Measurements from ENCODE around the gene CNBD2.
"Not testable (repeated sequence)": the region's sequence is repeated elsewhere in the genome, so short reads cannot be mapped to it uniquely, and the experiment has no call there.

Gene CNBD2

DNA sequence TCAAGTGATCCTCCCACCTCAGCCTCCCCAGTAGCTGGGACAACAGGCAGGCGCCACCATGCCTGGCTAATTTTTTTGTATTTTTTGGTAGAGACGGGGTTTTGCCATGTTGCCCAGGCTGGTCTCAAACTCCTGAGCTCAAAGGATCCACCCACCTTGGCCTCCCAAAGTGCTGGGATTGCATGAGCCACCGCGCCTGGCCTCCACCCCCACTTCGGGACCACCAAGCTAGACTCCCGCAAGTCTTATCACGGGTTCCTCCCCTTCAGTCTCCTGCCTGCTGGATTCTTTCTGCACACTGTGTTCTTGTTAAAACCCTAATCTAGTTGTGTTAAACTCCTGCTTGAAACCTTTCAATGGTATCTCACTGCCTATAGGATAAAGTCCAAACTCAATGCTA is 57.7 kb downstream of the CNBD2 start:
- not testable (repeated sequence) for DNase-seq (ENCODE audit: low spot score)

DNA sequence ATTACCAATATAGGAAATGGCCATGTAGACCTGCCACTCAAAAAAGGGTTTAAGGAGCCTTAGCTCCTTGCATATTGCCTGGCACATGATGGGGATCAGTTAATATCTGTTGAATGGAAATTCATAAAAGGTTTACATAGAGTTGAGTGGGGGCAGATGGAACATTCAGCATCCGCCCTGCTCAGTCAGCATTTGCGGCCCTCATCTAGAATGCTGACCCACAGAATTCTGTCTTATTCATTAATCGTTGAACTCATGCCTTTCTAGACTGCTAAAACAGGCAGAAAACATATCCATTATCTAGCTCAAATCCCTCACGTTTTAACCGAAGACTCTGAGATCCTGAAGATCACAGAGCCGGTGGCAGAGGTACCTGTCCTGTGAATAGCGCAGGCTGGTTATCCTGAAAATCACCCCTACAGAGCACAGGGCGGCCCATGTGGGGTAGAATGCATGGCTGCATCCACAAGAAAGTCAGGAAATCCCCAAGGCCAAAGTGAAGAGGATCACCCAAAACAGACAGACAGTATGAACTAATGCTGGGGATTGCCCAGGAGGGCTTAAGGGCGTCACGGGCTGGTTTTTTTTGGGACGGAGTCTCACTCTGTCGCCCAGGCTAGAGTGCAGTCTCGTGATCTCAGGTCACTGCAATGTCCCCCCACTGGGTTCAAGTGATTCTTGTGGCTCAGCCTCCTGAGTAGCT is 59.9 kb downstream of the CNBD2 start:
- DNase-seq (ENCODE audit: low spot score) = no peak

DNA sequence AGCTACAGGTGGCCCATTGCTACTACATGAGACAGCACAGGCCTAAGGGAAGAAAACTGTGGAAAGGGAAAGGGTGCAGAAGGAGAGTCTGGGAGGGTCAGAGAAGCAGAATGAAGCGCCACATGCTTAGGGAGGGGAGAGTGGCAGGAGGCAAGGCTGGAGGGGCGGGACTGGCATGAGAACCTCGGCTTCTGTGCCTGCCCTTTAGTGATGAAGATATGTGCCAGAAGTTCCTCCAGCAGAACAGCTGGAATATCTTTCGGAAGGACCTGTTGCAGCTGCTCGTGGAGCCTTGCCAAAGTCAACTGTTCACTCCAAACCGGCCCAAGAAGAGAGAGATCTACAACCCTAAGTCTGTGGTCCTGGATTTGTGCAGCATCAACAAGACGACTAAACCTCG is 61.8 kb downstream of the CNBD2 start:
- no peak for DNase-seq (ENCODE audit: low spot score)

DNA sequence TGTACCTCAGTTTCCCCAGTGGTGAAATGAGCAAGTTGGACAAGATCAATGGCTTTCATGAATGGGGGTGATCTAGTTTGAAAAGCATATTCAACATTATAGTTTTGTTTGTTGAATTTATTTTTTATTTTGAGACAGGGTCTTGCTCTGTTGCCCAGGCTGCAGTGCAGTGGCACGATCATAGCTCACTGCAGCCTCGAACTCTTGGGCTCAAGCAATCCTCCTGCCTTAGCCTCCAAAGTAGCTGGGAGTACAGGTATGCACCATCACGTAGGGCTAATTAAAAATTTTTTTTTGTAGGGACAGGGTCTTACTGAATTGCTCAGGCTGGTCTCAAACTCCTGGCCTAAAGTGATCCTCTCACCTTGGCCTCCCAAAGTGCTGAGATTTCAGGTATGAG is 63.4 kb downstream of the CNBD2 start:
- DNase-seq (ENCODE audit: low spot score) = no peak

DNA sequence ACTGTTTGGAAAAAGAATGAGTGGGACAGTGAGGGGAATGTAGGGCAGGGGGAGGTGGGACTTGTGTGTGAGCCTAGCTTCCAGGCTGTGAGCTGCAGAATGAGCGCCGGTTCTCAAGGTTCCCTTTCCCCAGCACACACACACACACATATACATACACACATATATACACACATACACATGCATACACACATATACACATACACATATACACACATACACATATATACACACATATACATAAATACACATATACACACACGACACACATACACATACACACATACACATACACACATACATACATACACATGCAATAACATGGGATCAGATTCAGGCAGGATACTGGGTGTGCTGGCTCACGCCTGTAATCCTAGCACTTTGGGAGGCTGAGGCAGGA is 66.5 kb downstream of the CNBD2 start:
- DNase-seq (ENCODE audit: low spot score) = no peak

DNA sequence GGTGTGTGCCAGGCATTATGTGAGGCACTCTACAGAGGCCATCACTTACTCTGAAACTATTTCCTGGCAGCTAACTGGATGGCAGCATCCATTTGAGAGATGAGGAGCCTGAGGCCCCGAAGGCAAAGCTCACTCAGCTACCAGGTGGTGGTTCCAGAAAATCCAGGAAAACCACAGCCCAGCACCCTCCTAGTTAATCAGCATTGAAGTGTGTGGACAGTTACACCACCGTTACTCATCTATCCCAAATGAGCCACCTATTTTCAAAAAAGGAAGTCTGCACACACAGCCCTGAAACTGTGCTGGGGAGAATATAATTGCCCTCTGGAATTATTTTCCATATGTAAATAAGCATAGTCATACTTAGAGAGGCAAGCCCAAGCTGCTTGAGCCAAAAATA is 67.4 kb downstream of the CNBD2 start:
- DNase-seq (ENCODE audit: low spot score) = no peak

DNA sequence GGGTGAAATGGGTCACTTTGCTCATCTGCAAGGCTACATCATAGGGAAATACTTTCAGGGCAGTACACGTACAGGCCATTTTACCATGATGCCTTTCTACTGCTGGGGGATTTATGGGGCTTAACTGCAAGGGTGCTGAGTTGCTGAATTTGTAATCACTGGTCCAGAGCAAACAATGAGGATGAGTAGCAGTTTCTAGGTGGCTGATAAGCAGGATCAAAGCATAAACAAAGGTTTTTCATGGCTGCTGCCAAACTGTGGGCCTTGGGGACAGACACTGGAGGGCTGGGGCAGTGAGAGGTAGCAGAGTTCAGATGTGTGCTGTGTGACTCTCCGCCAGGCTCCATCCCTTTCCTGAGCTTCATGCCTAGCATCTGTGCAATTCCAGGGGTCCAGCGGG is 68.3 kb downstream of the CNBD2 start:
- DNase-seq (ENCODE audit: low spot score) = no peak

DNA sequence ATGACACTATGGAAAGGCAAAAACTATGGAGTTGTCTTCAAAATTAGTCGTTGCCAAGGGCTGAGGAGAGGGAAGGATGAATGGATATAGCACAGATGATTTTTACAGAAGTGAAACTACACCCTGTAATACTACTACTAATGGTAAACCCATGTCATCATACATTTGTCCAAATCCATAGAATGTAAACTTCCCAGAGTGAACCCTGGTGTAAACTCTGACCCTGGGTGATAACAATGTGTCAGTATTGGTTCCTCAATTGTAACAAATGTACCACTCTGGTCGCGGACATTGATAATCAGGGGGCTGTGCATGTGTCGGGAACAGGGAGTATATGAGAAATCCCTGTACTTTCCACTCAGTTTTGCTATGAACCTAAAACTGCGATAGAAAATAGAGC is 72.2 kb downstream of the CNBD2 start:
- DNase-seq (ENCODE audit: low spot score) = no peak

DNA sequence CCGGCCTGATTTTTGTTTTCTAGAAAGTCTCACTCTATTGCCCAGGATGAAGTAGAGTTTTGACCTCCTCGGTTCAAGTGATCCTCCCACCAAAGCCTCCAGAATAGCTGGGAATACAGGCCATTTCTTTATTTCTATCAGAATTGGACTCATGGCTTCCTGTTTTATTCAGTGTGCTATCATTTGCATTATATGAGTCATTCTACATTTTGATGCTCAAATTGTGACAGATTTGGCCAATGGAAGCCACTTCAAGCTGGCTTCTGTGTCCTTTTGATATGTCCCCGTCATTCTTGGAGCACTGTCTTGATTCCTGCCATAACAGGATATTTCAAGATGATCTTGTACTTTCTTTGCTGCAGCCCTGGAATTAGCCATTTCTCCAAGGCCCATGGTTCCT is 75.1 kb downstream of the CNBD2 start:
- no peak for DNase-seq (ENCODE audit: low spot score)

DNA sequence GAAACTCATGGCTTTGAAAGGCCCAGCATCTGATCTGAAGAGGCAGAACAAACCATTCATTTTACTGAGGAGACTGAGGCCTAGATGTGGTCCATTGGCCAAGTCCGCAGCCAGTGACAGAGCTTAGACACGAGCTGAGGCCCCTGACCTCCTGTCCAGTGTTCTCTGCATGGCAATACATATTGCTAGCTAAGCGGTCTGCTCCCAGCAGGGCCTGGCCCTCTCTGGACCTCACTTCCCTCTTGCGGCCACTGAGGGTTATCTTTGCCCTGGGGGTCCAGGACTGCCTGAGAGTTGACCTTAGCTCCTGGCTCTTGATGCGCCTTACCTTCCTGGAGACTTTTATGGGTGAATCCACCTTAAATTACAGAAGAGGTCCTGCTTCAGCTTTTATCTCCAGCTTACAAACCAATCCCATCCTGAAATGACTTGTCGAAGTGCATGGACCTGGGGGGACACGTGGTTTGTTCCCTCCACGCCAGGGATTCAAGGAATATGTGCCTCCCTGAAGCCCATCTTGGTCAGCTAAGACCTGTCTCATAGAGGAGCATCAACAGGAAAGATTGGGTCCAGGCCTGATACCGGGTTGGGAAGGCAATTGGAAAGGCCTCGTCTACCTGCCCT is 75.6 kb downstream of the CNBD2 start:
- DNase-seq (ENCODE audit: low spot score) = no peak

DNA sequence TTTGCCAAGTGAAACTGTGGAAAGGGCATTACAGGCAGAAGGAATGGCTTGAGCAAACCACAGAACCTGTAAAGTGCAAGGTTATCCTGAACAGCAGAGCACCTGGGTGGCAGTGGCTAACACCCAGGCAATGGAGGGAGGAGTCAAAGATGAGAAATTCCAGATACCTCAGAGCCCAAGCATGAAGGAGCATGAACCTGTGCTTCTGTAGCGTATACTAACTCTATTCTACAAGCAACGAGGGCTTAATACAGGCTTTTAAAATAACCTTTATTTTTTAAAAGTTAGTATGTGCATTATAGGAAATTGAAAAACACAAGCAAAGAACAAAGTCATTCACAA is 77.0 kb downstream of the CNBD2 start:
- DNase-seq (ENCODE audit: low spot score) = no peak

DNA sequence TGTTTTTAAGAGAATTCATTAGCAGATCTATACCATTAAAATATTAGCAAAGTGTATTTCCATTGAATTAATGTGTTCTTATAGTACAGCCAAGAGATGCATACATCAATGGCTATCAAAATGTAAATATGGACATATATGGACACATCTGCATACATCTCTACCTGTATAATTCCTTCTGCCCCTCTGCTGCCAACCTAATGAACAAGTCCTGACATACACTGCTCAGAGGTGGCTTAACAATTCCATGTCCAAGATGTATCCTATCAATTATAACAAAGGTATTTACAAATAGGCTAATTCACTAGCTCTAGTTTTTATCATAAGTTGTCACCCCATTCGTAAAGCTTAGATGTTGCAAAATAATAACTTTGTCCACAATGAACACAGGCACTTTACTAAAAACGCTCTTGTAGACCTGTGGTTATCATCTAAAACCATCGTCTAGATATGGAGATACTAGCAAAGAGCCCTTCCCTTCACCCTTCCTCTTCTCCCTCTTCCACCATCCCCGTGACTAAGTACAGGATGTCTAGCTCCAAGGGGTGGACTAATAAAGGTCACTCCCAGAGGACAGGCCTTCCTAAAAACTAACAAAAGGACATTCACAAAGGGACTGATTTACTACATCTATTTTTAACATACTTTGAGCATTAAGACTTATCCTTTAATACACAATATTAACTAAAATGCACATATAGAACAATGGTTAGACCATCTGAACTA is 77.8 kb downstream of the CNBD2 start:
- not testable (repeated sequence) for DNase-seq (ENCODE audit: low spot score)

DNA sequence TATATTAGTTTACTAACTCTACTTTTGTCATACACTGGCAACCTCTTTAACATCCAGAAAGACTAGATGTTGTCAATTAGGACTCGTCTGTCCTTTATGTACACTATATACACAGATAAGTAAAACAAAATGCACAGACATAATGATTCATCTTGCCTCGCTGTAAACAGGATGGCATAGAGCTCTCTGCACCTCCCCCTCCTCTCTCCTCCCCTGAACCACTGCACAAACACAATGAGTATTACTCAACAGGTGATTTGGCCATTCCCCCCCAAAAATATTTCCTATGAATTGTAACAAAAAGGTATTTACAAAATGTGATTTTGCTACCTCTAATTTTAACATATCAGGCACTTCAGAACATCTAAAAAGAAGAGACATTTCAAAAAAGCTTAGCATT is 81.0 kb downstream of the CNBD2 start:
- not testable (repeated sequence) for DNase-seq (ENCODE audit: low spot score)

DNA sequence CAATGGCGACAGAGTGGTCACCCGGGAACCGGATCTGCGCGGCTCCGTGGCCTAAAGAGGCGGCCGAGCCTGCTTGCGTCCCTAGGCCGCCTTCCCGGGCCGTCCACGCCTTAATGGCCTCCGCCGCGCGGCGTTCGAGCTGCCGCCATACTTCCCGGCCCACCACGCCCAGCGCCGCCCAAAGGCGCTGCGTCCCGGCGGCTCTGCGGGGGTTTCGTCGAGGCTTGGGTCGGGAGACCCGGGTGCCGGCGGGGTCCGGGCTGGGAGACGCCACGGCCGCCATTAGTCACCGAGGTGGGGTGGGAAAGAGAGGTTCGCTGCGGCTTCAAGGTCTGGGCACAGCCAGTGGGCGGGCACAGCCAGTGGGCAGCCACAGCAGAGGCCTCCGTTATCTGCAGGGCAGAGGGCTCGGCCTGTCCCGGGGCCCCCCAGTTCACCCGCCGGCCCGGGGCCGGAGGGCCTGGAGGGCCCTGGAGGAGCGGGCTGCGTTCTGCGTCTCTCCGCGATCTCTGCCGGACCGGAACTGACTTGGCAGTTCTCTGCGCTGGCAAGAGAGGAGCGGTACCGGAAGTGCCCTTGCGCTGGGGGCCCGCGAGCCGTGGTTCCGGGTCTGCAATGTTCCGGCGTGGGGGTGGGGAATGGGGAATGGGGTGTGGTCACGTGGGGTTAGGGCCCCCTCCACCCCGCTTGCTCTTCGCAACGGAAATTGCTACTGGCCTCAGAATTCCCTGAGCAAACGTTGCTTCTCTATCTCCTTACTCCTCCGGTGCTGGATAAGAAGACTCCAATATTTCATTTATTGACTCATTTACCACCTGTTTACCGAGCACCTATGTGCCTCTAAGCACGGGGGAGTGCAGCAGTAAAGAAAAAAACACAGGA is 82.3 kb downstream of the CNBD2 start:
- DNase-seq (ENCODE audit: low spot score) = peak; percentile 91

DNA sequence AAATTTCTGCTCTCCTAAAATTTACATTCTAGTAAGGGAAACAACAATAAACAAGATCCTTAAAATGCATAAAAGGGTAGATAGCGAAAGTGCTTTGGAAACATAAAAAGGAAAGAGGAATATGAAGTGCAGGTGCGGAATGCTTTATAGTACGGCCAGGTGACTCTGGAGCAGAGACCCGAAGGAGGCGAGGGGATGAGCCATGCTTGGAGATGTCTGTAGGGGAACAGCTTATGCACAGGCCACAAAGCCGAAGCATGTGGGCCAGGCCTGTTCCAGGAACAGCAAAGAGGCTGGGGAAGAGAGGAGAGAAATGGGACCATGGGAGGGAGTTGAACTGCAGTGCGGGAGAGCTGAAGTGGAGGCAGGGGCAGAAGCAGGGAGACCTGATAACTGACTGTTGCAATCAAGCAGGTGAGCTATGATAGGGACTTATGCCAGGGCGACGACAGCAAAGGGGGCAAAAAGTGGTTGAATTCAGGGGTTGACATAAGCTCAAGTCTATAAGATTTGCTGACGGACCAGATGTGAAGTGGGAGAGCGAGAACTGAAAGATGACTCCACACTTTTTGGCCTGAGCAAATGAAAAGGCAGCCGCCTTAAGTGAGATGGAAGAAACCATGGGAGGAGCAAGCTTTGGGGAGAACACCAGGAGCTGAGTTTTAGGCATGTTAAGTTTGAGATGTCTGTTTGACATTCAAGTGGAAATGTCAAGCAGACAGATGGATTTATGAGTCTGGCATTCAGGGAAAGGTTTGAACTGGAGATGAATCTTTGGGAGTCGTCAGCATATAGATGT is 83.1 kb downstream of the CNBD2 start:
- DNase-seq (ENCODE audit: low spot score) = no peak

DNA sequence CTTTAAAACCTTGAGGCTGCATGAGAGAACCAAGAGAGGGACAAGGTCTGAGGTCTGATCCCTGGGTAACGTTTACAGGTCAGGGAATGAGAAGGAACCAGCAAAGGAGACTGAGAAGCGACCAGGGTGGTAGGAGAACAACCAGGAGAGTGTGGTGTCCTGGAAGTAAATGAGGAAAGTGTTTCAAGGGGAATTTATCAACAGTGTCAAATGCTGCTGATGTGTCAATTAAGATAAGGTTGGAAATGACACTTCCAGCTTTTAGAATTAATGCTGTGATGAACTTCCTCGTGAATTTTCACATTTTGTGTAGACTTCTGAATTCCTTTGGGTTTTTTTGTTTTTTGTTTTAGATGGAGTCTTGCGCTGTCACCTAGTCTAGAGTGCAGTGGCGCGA is 83.7 kb downstream of the CNBD2 start:
- no peak for DNase-seq (ENCODE audit: low spot score)

DNA sequence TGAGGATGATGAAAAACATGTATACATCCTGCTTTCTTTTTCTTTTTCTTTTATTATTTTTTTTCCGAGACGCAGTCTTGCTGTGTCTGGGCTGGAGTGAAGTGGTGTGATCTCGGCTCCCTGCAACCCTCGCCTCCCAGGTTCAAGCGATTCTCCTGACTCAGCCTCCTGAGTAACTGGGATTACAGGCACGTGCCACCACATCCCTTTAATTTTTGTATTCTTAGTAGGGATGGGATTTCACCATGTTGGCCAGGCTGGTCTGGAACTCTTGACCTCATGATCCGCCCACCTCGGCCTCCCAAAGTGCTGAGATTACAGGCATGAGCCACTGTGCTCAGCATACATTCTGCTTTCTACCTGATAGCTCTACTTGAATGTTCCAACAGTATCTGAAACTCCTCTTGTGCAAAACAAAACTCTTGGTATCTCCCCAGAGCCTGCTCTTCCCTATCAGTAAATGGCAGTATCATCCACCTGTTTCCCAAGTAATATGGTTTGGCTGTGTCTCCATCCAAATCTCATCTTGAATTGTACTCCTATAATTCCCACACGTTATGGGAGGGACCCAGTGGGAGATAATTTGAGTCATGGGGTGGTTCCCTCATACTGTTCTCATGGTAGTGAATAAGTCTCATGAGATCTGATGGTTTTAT is 85.6 kb downstream of the CNBD2 start:
- not testable (repeated sequence) for DNase-seq (ENCODE audit: low spot score)

DNA sequence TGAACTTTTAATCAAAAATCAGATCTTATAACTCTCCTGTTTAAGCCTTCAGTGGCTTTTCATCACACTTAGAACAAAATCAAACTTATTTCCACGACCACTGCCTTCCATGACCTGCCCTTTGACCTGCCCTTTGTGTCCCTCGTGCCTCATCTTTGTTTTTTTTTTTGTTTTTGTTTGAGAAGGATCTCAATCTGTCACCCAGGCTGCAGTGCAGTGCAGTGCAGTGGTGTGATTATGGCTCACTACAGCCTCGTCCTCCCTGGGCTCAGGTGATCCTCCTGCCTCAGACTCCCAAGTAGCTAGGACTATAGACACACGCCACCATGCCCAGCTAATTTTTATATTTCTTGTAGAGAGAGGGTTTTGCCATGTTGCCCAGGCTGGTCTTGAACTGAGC is 86.8 kb downstream of the CNBD2 start:
- no peak for DNase-seq (ENCODE audit: low spot score)

DNA sequence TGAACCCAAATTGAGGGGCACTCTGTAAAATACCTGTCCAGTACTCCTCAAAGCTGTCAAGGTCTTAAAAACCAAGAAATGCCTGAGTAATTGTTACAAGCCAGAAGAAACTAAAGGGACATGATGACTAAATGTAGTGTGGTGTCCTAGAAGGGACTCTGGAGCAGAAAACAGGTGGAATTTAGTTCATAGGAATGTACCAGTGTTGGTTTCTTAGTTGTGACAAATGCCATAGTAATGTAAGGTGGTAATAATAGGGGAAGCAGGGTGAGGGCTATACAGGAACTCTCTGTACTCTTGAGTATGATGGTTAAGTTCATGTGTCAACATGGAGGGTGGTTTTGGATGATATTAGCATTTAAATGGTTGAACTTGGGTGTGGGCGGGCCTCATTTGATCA is 92.3 kb downstream of the CNBD2 start:
- no peak for DNase-seq (ENCODE audit: low spot score)

DNA sequence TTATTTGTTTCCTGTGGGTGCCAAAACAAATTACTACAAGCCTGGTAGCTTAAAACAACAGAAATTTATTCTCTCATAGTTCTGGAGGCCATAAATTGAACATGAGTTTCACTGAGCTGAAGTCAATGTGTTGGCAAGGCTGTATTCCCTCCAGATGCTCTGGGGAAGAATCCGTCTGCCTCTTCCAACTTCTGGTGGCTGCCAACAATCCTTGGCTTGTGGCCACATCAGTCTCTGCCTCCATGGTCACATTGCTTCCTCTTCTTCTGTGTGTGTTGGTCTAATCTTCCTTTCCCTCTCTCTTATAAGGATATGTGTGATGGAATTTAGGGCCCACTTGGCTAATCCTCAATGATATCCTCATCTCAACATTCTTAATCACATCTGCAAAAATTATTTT is 93.4 kb downstream of the CNBD2 start:
- DNase-seq (ENCODE audit: low spot score) = no peak

DNA sequence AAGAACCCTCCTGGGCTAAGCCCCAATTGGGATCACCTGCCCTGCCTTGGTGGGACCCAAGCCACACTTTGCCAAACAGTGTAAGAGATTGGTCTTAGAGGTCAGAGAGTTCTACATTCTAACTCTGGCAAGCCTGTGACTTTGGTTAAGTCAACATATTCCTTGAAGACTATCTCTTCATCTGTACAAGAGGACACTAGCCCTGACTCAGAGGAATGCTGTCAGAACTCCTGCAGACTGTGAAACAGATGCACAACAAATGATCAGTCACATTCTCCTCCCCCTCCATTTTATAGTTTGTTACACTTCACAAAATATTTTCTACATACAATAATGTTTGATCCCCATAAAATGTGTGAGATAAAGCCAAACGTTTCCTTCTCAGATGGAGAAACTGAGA is 94.4 kb downstream of the CNBD2 start:
- DNase-seq (ENCODE audit: low spot score) = no peak

Data from HuH-7.5 (cell line).